Measurements from ENCODE around the gene ZBTB43.
"Not testable (repeated sequence)": the region's sequence is repeated elsewhere in the genome, so short reads cannot be mapped to it uniquely, and the experiment has no call there.

ZBTB43 gene

GRCh38 chr9:126791406-126792230 is 13.2 kb upstream of the ZBTB43 start:
- peak; percentile 56 for DNase-seq

DNA sequence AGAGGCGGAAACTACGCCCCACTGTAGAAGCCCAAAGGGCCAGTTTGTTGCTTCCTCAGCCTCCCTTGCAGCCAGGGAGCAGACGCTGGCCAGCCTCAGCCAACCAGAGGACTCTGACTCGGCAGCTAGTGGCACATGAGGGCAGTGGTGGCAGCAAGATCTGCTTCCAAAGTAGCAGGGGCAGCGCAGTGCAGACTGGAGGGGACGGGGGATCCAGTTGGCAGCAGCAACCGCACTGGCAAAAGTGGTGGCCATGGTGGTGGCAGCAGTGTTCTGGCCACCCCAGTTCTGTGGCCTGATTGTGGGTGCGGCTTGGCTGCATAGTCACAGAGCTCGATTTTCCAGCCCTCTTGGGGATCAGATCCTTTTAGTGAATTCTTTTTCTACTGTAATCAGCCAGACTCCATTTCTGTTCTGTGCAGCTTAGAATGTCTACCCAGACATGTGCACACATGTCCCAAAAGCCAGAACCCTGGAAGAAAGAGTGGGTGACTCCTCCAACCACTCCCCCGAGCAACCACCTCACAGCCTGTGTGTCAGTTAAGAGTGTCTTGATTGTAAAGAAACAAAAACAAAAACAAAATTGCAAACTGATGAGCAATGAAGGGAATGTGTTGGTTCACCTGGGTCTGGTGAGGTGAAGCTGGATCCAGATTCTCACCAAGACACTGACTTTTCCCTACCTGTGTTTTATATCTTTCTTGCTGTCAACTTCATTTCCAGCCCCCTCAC is 11.0 kb upstream of the ZBTB43 start:
- no peak for DNase-seq

- DNase-seq: no peak
These were observed 10.4 kb upstream of the ZBTB43 start for GRCh38 chr9:126794441-126794840.

DNA sequence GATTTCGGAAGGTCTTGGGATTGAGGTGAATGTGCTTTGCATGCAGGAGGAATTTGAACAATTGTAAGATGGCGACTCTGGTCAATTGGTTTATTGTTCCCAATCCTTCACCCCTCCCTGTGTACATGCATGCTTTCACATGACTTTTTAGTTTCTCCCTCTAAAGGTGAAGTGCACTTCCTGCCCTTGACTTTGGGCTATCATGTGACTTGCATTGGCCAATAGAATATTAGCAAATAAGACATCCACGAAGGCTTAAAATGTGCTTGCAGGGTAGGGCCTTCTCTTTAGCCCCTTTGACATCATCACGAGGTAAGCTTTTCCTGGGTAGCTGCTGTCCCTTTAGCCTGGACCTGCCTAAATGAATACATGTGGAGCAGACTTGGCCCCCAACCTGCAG is 8.1 kb upstream of the ZBTB43 start:
- DNase-seq: no peak

DNA sequence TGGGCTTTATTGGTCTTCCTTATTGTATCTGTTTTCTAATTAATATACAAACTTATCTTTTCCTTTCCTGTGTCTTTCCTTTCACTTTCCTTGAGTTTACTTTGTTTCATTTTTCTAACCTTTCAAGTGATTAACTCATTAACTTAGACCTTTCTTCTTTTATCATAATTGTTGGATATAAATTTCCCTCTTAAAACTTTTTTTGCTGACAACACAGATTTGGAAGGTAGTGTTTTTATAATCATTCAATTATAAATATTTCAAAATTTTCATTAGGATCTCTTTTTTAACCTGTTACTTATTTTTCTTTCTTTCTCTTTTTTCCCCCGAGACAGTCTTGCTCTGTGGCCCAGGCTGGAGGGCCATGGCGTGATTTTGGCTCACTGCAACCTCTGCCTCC is 6.9 kb upstream of the ZBTB43 start:
- no peak for DNase-seq

GRCh38 chr9:126799034-126799433 is 5.8 kb upstream of the ZBTB43 start:
- no peak for DNase-seq

GRCh38 chr9:126802318-126803059 is 2.4 kb upstream of the ZBTB43 start:
- DNase-seq: no peak

DNA sequence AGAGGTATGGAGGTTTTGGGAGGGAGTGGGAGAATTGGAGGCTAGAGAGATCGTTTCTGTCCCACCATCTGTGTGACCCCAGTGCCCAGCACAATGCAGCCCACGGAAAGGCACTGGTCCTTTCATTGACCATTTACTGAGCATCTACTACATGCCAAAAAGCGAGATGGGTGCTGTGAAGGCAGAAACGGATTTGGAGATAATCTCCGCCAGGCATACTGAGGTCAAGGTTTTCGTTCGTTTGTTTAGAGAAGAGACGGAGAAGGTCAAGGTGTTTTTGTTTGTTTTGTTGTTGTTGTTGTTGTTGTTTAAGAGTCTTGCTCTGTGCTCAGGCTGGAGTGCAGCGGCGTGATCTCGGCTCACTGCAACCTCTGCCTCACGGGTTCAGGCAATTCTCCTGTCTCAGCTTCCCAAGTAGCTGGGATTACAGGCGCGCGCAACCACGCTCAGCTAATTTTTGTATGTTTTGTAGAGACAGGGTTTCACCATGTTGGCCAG is 593 bp upstream of the ZBTB43 start:
- no peak for DNase-seq

DNA sequence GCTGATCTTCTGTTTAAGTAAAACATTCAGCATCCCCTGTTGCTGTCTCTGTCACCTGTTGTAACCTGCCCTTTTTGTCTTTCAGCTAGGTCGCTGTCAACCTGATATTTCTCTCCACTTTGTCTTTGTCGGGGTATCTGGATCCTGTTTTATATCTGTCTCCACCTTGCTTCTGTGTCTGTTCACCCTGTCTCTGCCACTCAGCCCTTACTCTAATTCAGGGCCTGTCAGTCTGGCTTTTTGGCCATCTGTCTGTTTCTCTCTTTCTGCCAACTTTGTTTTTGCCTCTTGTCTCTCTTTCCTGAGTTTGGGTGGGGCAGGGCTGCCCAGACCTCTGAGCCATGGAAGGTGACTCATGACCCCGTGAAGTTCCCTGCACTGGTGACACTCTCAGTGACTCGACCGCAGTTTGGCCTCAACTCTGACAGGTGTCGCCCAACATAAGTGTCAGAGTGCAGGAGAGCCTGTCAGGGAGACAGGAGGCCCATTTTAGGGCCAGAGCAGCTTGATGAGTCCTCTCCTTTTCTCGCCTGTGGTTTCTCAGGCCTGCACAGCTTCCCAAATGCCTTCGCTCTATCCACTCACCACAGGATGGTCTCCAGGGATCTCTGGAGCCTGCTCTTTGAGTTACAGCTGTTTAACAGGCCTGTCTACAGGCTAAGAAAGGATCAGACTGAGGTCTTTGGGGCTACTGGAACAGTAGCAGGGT is 868 bp downstream of the ZBTB43 start:
- DNase-seq: peak; percentile 91

GRCh38 chr9:126806336-126806735 is 1.5 kb downstream of the ZBTB43 start:
- DNase-seq: peak; percentile 51

- no peak for DNase-seq
These were observed 4.2 kb downstream of the ZBTB43 start for GRCh38 chr9:126809068-126809467.

DNA sequence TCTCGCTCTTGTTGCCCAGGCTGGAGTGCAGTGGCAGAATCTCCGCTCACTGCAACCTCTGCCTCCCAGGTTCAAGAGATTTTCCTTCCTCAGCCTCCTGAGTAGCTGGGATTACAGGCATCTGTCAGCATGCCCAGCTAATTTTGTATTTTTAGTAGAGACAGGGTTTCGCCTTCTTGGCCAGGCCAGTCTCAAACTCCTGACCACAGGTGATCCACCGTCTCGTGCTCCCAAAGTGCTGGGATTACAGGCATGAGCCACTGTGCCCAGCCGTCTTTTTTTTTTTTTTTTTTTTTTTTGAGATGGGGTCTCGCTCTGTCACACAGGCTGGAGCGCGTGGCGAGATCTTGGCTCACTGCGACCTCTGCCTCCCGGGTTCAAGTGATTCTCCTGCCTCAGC is 5.4 kb downstream of the ZBTB43 start:
- DNase-seq: not testable (repeated sequence)

- DNase-seq: no peak
These were observed 8.2 kb downstream of the ZBTB43 start for GRCh38 chr9:126813072-126813471.

DNA sequence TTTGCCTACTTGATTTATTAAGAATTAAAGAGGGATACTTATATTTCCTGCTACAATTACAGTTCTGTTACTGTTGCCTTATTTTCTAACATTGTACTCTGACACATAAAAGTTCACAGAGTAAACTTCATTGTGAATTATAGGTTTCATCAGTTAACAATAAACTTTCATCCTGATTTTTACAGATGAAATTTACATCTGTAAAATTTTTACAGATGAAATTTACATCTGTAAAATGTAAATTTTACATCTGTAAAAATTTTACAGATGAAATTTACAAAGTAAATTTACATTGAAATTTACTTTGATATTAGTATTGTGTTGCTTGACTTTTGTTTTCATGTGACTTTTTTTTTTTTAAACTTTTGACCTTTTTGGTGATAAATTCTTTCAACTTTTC is 9.3 kb downstream of the ZBTB43 start:
- no peak for DNase-seq

DNA sequence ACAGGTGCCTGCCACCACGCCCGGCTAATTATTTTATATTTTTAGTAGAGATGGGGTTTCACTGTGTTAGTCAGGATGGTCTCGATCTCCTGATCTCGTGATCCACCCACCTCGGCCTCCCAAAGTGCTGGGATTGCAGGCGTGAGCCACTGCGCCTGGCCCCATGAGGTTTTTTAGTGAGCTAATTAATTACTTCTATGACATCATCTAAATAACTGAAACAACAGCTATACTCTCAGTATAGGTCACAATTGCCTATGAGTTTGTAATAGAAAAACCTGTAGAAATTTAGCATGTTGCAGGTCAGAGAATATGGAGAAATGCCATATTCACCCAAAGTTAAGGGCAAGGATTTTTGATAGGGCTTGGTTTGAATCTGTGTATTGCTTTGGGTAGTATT is 12.8 kb downstream of the ZBTB43 start:
- not testable (repeated sequence) for DNase-seq

- no peak for DNase-seq
These were observed 13.6 kb downstream of the ZBTB43 start for GRCh38 chr9:126818482-126818881.

- DNase-seq: peak; percentile 21
These were observed 14.6 kb downstream of the ZBTB43 start for GRCh38 chr9:126819482-126819881.

DNA sequence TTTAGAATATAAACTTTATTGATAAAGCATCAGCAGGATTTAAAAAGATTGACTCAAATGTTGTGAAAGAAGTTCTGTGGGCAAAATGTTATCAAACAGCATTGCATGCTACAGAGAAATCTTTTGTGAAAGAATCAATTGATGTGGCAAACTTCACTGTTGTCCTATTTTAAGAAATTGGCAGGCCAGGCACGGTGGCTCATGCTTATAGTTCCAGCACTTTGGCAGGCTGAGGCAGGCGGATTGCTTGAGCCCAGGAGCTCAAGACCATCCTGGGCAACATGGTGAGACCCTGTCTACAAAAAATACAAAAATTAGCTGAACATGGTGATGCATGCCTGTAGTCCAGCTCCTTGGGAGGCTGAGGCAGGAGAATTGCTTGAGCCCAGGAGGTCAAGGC is 17.4 kb downstream of the ZBTB43 start:
- DNase-seq: no peak

DNA sequence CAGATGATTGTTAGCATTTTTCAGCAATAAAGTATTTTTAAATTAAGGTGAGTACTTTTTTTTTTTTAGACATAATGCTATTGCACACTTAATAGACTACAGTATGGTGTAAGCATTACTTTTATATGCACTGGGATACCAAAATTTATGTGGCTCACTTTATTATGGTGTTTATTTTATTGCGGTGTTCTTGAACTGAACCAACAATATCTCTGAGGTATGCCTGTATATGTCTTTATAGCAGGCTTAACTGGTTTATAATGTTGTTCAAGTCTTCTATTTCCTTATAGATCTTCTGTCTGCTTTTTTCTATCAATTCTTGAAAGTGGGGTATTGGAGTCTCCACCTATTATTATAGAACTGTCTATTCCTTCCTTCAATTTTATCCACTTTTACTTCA is 18.0 kb downstream of the ZBTB43 start:
- no peak for DNase-seq

DNA sequence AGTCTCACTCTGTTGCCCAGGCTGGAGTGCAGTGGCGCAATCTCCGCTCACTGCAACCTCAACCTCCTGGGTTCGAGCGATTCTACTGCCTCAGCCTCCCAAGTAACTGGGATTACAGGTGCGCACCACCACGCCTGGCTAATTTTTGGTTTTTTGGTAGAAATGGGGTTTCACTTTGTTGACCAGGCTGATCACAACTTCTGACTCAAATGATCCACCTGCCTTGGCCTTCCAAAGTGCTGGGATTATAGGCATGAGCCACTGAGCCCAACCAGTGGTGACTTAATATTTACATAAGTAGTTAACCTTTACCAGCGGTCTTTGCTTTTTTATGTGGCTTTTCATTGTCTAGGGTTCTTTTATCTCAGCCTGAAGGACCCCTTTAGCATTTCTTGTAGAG is 19.2 kb downstream of the ZBTB43 start:
- DNase-seq: not testable (repeated sequence)

- no peak for DNase-seq
These were observed 22.4 kb downstream of the ZBTB43 start for GRCh38 chr9:126827227-126827626.

DNA sequence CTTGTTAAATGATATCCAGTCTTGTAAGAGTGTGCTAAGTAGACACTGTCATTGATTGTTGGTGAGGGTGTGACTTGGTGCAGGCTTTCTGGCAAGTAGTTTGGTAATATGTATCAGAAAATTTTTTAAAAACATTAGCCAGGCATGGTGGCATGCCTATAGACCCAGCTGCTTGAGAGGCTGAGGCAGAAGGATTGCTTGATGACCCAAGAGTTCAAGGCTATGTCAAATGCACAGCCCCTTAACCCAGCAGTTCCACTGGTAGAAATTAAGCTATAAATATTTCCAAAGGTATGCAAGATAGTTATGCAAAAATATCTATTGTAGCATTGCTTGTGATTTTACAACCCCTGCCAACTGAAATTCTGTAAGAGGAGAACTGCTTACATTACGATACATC is 24.2 kb downstream of the ZBTB43 start:
- no peak for DNase-seq

DNA sequence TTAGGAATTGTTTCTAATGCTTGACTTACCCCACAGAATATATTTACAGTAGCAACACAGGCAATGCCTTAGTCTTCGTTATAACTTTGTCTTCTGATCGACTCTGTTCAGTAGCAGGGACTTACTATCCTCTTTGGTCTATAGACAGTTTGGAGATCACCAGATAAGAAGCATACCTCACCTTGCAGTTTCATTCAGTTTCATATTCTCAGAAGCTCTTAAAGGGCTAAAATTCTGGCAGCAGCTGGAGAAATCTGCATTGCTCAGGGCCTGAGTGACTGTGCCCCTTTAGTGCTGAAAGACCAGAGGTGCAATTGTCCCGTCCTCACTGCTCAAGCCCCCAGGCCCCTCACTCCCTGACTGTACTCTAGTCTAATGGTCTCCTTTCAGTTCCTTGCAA is 26.0 kb downstream of the ZBTB43 start:
- DNase-seq: no peak
